Natural killer cell (primary cell): ENCODE data around the gene MAD1L1. TPM values are rescaled to one million over a fixed set of nuclear protein-coding genes. Genes with fewer than 3 reads are reported as not detected.

Experiments used
- ATAC-seq, 3 donors: fragments of 150-1000 bp in 2 of 3; fragments of 200-7000 bp in 1 of 3; cut with Tn5 transposase; 1 replicate in 1 of 3; 2 replicates in 2 of 3; pipeline ENCODE4 v1.10.0; 2021; ENCODE audit warnings: mild to moderate bottlenecking in 2 of 3, moderate library complexity in 2 of 3
- DNase-seq, 2 donors: peaks; one replicate each; pipeline versions ENCODE4 v3.0.0 to v3.0.0-alpha.2; 2013 to 2021; ENCODE audit warnings: mixed read lengths in 1 of 2
- H3K27ac ChIP-seq: one replicate; pipeline ENCODE4 v1.5.1; 2013; ENCODE audit warnings: mild to moderate bottlenecking, low read length
- H3K27me3 ChIP-seq: one replicate; pipeline ENCODE4 v1.6.1; 2013; ENCODE audit warnings: low read length; ENCODE audit not compliant: control insufficient read depth, insufficient read depth
- H3K36me3 ChIP-seq: one replicate; pipeline ENCODE4 v1.6.1; 2013; ENCODE audit warnings: low read length; ENCODE audit not compliant: control insufficient read depth, insufficient read depth
- H3K4me1 ChIP-seq: one replicate; pipeline ENCODE4 v1.6.1; 2013; ENCODE audit warnings: low read length; ENCODE audit not compliant: control insufficient read depth, insufficient read depth
- H3K4me3 ChIP-seq: one replicate; pipeline ENCODE4 v1.5.1; 2013; ENCODE audit warnings: low read length
- H3K9me3 ChIP-seq: one replicate; pipeline ENCODE4 v1.6.1; 2013; ENCODE audit warnings: low read length; ENCODE audit not compliant: control insufficient read depth, insufficient read depth
- H3K27ac Mint-ChIP-seq, 2 donors: one replicate each; pipeline ENCODE4 v1.8.0; 2022; ENCODE audit warnings: mild to moderate bottlenecking in 2 of 2, mixed read lengths in 2 of 2, moderate library complexity in 1 of 2
- H3K27me3 Mint-ChIP-seq, 2 donors: one replicate each; pipeline ENCODE4 v1.8.0; 2022; ENCODE audit warnings: low read depth in 2 of 2, mixed read lengths in 2 of 2
- H3K36me3 Mint-ChIP-seq: one replicate; pipeline ENCODE4 v1.8.0; 2022; ENCODE audit warnings: mixed read lengths
- H3K4me1 Mint-ChIP-seq, 2 donors: one replicate each; pipeline ENCODE4 v1.8.0; 2022; ENCODE audit warnings: mixed read lengths in 2 of 2
- H3K4me3 Mint-ChIP-seq: one replicate; pipeline ENCODE4 v1.8.0; 2022; ENCODE audit warnings: mild to moderate bottlenecking, moderate library complexity, mixed read lengths
- H3K9me3 Mint-ChIP-seq, 2 donors: one replicate each; pipeline ENCODE4 v1.8.0; 2022; ENCODE audit warnings: mixed read lengths in 2 of 2
- CTCF ChIP-seq: fragments of 200-600 bp; IDR thresholded peaks from one replicate; pipeline ENCODE4 v1.8.0; 2022; ENCODE audit warnings: antibody characterized with exemption
- WGBS: methylation state at CpG from one replicate; pipeline ENCODE4 v1.1.7; 2013; ENCODE audit warnings: missing lambda C conversion rate; ENCODE audit not compliant: insufficient coverage; 5-methylcytosine and 5-hydroxymethylcytosine counted together
- intact Hi-C: fragments of 100-400 bp; cut with micrococcal nuclease; formaldehyde crosslinking; loops from one replicate; pipeline ENCODE4 v1.14.2; 2022
- total RNA-seq, 4 donors: library from RNA; stranded (reverse); fragments of 120-200 nt in 1 of 4; gene quantifications; one replicate each; pipeline versions ENCODE4 v1.2.3 to v1.2.4, GENCODE V29; 2013 to 2022

The MAD1L1 gene
- total RNA-seq, 3 donors from 2014 or later (not counting 1 experiment from before 2014, with no cell fraction given) = 53.6 to 81.2 (median 77.4) TPM

GRCh38 chr7:1810521-1810920 lies 422.2 kb downstream of the MAD1L1 start:
- no peak overlapping the region for H3K27ac Mint-ChIP-seq
- H3K36me3 Mint-ChIP-seq = no peaks in the 10 kb centered on the region
- peaks cover 14% of the 10 kb centered on the region for H3K4me1 ChIP-seq
- no peak for TF ChIP-seq CTCF
- peaks cover 0 to 9% of the 10 kb centered on the region in 2 donors for H3K4me1 Mint-ChIP-seq
- H3K4me3 ChIP-seq = no peak overlapping the region
- DNase-seq = no peak
- H3K27me3 Mint-ChIP-seq = peaks cover 0 to 2% of the 10 kb centered on the region in 2 donors
- 94% methylated on average over 16 of the region's 16 CpGs for WGBS
- H3K9me3 Mint-ChIP-seq = no peaks in the 10 kb centered on the region
- no peaks in the 10 kb centered on the region for H3K36me3 ChIP-seq
- intact Hi-C loops = no loop called here
- no peaks in the 10 kb centered on the region for H3K27me3 ChIP-seq
- H3K27ac ChIP-seq = no peak overlapping the region
- no peak for ATAC-seq
- no peak overlapping the region for H3K4me3 Mint-ChIP-seq
- H3K9me3 ChIP-seq = no peaks in the 10 kb centered on the region

- Histone ChIP-seq H3K4me3 (no peak overlapping the region), H3K27me3 (no peaks in the 10 kb centered on the region), H3K9me3 (no peaks in the 10 kb centered on the region), H3K36me3 (no peaks in the 10 kb centered on the region), H3K27ac (no peak overlapping the region), H3K4me1 (peaks cover 14% of the 10 kb centered on the region)
- Mint-ChIP-seq H3K27ac (no peak overlapping the region), H3K9me3 (no peaks in the 10 kb centered on the region), H3K4me3 (no peak overlapping the region), H3K27me3 (peaks cover 0 to 6% of the 10 kb centered on the region in 2 donors), H3K36me3 (no peaks in the 10 kb centered on the region), H3K4me1 (peaks cover 0 to 9% of the 10 kb centered on the region in 2 donors)
- TF ChIP-seq CTCF = no peak
- 95% methylated on average over 29 of the region's 29 CpGs for WGBS
- intact Hi-C loops = no loop called here
- DNase-seq (no peak), ATAC-seq (no peak)
Measured at GRCh38 chr7:1809601-1810258, 423.0 kb downstream of the MAD1L1 start.

- Histone ChIP-seq H3K4me1 (peaks cover 14% of the 10 kb centered on the region), H3K4me3 (no peak overlapping the region), H3K27ac (no peak overlapping the region), H3K9me3 (no peaks in the 10 kb centered on the region), H3K27me3 (no peaks in the 10 kb centered on the region), H3K36me3 (no peaks in the 10 kb centered on the region)
- H3K4me1 Mint-ChIP-seq = peaks cover 0 to 9% of the 10 kb centered on the region in 2 donors
- DNase-seq (no peak), ATAC-seq (no peak)
- H3K27ac Mint-ChIP-seq = no peak overlapping the region
- H3K36me3 Mint-ChIP-seq = no peaks in the 10 kb centered on the region
- H3K27me3 Mint-ChIP-seq = peaks cover 0 to 10% of the 10 kb centered on the region in 2 donors
- no peak for TF ChIP-seq CTCF
- WGBS = 86% methylated on average over 6 of the region's 7 CpGs
- H3K9me3 Mint-ChIP-seq = no peaks in the 10 kb centered on the region
- intact Hi-C loops = no loop called here
- no peak overlapping the region for H3K4me3 Mint-ChIP-seq
Measured at GRCh38 chr7:1809070-1809469, 423.7 kb downstream of the MAD1L1 start.
